GM23248 (cell line): ENCODE results near the gene ASIC5.

Source experiments
- EZH2 ChIP-seq: fragments of 200-600 bp; sonication (generic); IDR thresholded peaks from 2 replicates; pipeline ENCODE4 v1.6.1; 2018; ENCODE audit warnings: antibody characterized with exemption, mild to moderate bottlenecking; ENCODE audit not compliant: insufficient read depth, poor library complexity, severe bottlenecking
- EZH2phosphoT487 ChIP-seq: fragments of 200-600 bp; sonication (generic); IDR thresholded peaks from 2 replicates; pipeline ENCODE4 v1.6.1; 2018; ENCODE audit warnings: antibody characterized with exemption, moderate library complexity, mild to moderate bottlenecking, low read depth; ENCODE audit not compliant: insufficient read depth

- TF ChIP-seq EZH2phosphoT487 = no peak
- no peak for TF ChIP-seq EZH2
Measured at GRCh38 chr4:155889946-155890345, 23.9 kb upstream of the ASIC5 start.
